PC-9 (cell line): Measurements from ENCODE around the gene SEMA3C.

Experiments
- EZH2 ChIP-seq: fragments of 200-600 bp; sonication (generic); IDR thresholded peaks from 2 replicates; pipeline ENCODE4 v1.8.0; 2017; ENCODE audit warnings: antibody characterized with exemption, low read depth
- TF ChIP-seq, protein P1 (sequence below): fragments of 200-600 bp; sonication (generic); conservative IDR thresholded peaks from 2 replicates; pipeline ENCODE4 v1.6.1; 2017; ENCODE audit warnings: mixed run types, antibody characterized with exemption, mild to moderate bottlenecking, moderate library complexity

DNA sequence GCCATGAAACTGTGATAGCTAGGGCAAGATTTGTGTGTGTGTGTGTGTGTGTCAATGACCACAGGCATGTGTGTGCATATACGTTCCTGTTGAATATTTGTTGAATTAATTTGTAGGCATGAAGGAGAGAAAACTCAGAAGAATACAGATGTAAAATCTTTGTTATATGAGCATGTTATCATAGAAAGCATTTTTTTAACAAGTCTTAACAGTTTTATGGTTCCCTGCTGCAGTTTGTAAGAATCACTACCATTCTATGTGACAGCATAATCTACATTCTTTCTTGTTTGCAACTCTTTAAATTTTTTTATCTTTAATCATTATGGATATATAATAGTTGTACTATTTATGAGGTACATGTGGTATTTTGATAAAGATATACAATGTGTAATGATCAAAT is 150.1 kb downstream of the SEMA3C start:
- TF ChIP-seq, protein P1, sequence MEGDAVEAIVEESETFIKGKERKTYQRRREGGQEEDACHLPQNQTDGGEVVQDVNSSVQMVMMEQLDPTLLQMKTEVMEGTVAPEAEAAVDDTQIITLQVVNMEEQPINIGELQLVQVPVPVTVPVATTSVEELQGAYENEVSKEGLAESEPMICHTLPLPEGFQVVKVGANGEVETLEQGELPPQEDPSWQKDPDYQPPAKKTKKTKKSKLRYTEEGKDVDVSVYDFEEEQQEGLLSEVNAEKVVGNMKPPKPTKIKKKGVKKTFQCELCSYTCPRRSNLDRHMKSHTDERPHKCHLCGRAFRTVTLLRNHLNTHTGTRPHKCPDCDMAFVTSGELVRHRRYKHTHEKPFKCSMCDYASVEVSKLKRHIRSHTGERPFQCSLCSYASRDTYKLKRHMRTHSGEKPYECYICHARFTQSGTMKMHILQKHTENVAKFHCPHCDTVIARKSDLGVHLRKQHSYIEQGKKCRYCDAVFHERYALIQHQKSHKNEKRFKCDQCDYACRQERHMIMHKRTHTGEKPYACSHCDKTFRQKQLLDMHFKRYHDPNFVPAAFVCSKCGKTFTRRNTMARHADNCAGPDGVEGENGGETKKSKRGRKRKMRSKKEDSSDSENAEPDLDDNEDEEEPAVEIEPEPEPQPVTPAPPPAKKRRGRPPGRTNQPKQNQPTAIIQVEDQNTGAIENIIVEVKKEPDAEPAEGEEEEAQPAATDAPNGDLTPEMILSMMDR = no peak
- TF ChIP-seq EZH2 = no peak
